Lung microvascular endothelial cell (primary cell): ENCODE results near the gene RBM19. TPM values are rescaled to one million over a fixed set of nuclear protein-coding genes. Genes with fewer than 3 reads are reported as not detected.

ENCODE experiments used
- DNase-seq, 2 donors: peaks; one replicate each; pipeline versions ENCODE4 v3.0.0 to v3.0.0-alpha.2; 2010; ENCODE audit warnings: low read depth in 2 of 2
- total RNA-seq: library from RNA; depleted of rRNA; stranded (reverse); fragments of >200 nt; gene quantifications from 2 replicates; pipeline ENCODE4 v1.2.1, GENCODE V29; 2014

The RBM19 gene
- total RNA-seq, 1 donor from 2014 or later, result 13.5 TPM

GRCh38 chr12:113781415-113782198 is 184.5 kb downstream of the RBM19 start:
- DNase-seq, result peak; percentile 53 to 82

- DNase-seq, result no peak
Observed at GRCh38 chr12:113779774-113780173, 186.4 kb downstream of the RBM19 start.

- DNase-seq, result no peak
Observed at GRCh38 chr12:113778432-113779132, 187.5 kb downstream of the RBM19 start.

GRCh38 chr12:113777751-113778150 is 188.4 kb downstream of the RBM19 start:
- DNase-seq, result no peak

- no peak for DNase-seq
Observed at GRCh38 chr12:113776536-113776935, 189.6 kb downstream of the RBM19 start.

GRCh38 chr12:113774526-113774925 is 191.6 kb downstream of the RBM19 start:
- no peak for DNase-seq

- no peak for DNase-seq
Observed at GRCh38 chr12:113772505-113773030, 193.6 kb downstream of the RBM19 start.

GRCh38 chr12:113770389-113770865 is 195.7 kb downstream of the RBM19 start:
- no peak for DNase-seq

GRCh38 chr12:113769305-113769704 is 196.8 kb downstream of the RBM19 start:
- no peak for DNase-seq

GRCh38 chr12:113768850-113769249 is 197.3 kb downstream of the RBM19 start:
- DNase-seq, result no peak

- peak in 1 of 2 donors; percentile 38 for DNase-seq
Observed at GRCh38 chr12:113766879-113767878, 198.9 kb downstream of the RBM19 start.
